Measurements from ENCODE around the gene AQP3.
A peak's percentile ranks its signal among the peaks of the same experiment; 100 is the strongest.
"Not testable (repeated sequence)": the region's sequence is repeated elsewhere in the genome, so short reads cannot be mapped to it uniquely, and the experiment has no call there.

Gene AQP3

GRCh38 chr9:33465096-33465495 lies 17.7 kb upstream of the AQP3 start:
- DNase-seq (ENCODE audit: low spot score): no peak

- DNase-seq (ENCODE audit: low spot score): no peak
These were observed 16.7 kb upstream of the AQP3 start for GRCh38 chr9:33464045-33464636.

- DNase-seq (ENCODE audit: low spot score): no peak
These were observed 15.8 kb upstream of the AQP3 start for GRCh38 chr9:33463151-33463550.

- DNase-seq (ENCODE audit: low spot score): no peak
These were observed 14.1 kb upstream of the AQP3 start for GRCh38 chr9:33461492-33461891.

- DNase-seq (ENCODE audit: low spot score): no peak
These were observed 13.5 kb upstream of the AQP3 start for GRCh38 chr9:33460854-33461253.

GRCh38 chr9:33459115-33459514 lies 11.7 kb upstream of the AQP3 start:
- peak; percentile 23 for DNase-seq (ENCODE audit: low spot score)

- DNase-seq (ENCODE audit: low spot score): peak; percentile 89
These were observed 11.1 kb upstream of the AQP3 start for GRCh38 chr9:33458444-33458843.

- peak; percentile 26 for DNase-seq (ENCODE audit: low spot score)
These were observed 8.6 kb upstream of the AQP3 start for GRCh38 chr9:33455945-33456344.

GRCh38 chr9:33455456-33455855 lies 8.1 kb upstream of the AQP3 start:
- not testable (repeated sequence) for DNase-seq (ENCODE audit: low spot score)

GRCh38 chr9:33454661-33455026 lies 7.3 kb upstream of the AQP3 start:
- not testable (repeated sequence) for DNase-seq (ENCODE audit: low spot score)

- no peak for DNase-seq (ENCODE audit: low spot score)
These were observed 6.7 kb upstream of the AQP3 start for GRCh38 chr9:33453999-33454660.

GRCh38 chr9:33453286-33453860 lies 6.0 kb upstream of the AQP3 start:
- peak; percentile 24 for DNase-seq (ENCODE audit: low spot score)

- DNase-seq (ENCODE audit: low spot score): peak; percentile 64
These were observed 5.5 kb upstream of the AQP3 start for GRCh38 chr9:33452828-33453271.

GRCh38 chr9:33450621-33451146 lies 3.3 kb upstream of the AQP3 start:
- no peak for DNase-seq (ENCODE audit: low spot score)

GRCh38 chr9:33449715-33450114 lies 2.3 kb upstream of the AQP3 start:
- DNase-seq (ENCODE audit: low spot score): no peak

- DNase-seq (ENCODE audit: low spot score): no peak
These were observed 583 bp upstream of the AQP3 start for GRCh38 chr9:33447799-33448553.

- DNase-seq (ENCODE audit: low spot score): peak; percentile 78
These were observed 1.0 kb downstream of the AQP3 start for GRCh38 chr9:33446240-33446945.

- peak; percentile 27 for DNase-seq (ENCODE audit: low spot score)
These were observed 1.8 kb downstream of the AQP3 start for GRCh38 chr9:33445389-33446239.

- DNase-seq (ENCODE audit: low spot score): no peak
These were observed 3.8 kb downstream of the AQP3 start for GRCh38 chr9:33443464-33444154.

- DNase-seq (ENCODE audit: low spot score): no peak
These were observed 4.3 kb downstream of the AQP3 start for GRCh38 chr9:33443047-33443446.

Data from CD4-positive, alpha-beta T cell treated with Interleukin-2 at 100 ng/mL for 4 hours (primary cell).